Peyer's patch (tissue), 4 donors: ENCODE measurements around the gene ITSN1. TPM values are rescaled to one million over a fixed set of nuclear protein-coding genes. Genes with fewer than 3 reads are reported as not detected.

Experiments
- DNase-seq, 3 donors: peaks; one replicate each; pipeline ENCODE4 v3.0.0-alpha.2; 2017 to 2019
- H3K27ac ChIP-seq, 4 donors: fragments of 200-600 bp; sonication (generic); one replicate each; pipeline ENCODE4 v1.5.1; 2016 to 2019
- H3K27me3 ChIP-seq, 2 donors: fragments of 200-600 bp; sonication (generic); one replicate each; pipeline ENCODE4 v1.5.1; 2019
- H3K36me3 ChIP-seq, 3 donors: fragments of 200-600 bp; sonication (generic); one replicate each; pipeline ENCODE4 v1.5.1; 2016 to 2019
- H3K4me1 ChIP-seq, 4 donors: fragments of 200-600 bp; sonication (generic); one replicate each; pipeline ENCODE4 v1.5.1; 2016 to 2019
- H3K4me3 ChIP-seq, 4 donors: fragments of 200-600 bp; sonication (generic); 1 replicate in 3 of 4; 2 replicates in 1 of 4; pipeline ENCODE4 v1.5.1; 2016 to 2019; ENCODE audit warnings: mild to moderate bottlenecking in 1 of 4
- H3K9me3 ChIP-seq, 4 donors: fragments of 200-600 bp; sonication (generic); one replicate each; pipeline ENCODE4 v1.5.1; 2016 to 2019; ENCODE audit warnings: mild to moderate bottlenecking in 1 of 4
- CTCF ChIP-seq, 6 experiments: fragments of 450-650 bp in 4 of 6; fragments of 200-600 bp in 2 of 6; sonication (generic) in 1 of 6; IDR thresholded peaks; one replicate each; pipeline ENCODE4 v1.5.1; 2017 to 2019; ENCODE audit warnings: antibody characterized with exemption in 6 of 6, mild to moderate bottlenecking in 3 of 6, moderate library complexity in 1 of 6
- POLR2A ChIP-seq, 2 donors: fragments of 450-650 bp; IDR thresholded peaks; one replicate each; pipeline ENCODE4 v1.5.1; 2017; ENCODE audit warnings: antibody characterized with exemption in 2 of 2, mild to moderate bottlenecking in 2 of 2, moderate library complexity in 2 of 2
- total RNA-seq, 4 donors: library from RNA; depleted of rRNA; stranded (reverse); fragments of >200 nt; gene quantifications; one replicate each; pipeline ENCODE4 v1.1.0, GENCODE V29; 2016

The ITSN1 gene
- total RNA-seq, 4 donors from 2014 or later = 41.0 to 56.9 (median 49.5) TPM

- H3K36me3 ChIP-seq = peaks cover 0 to 48% (median 0%) of the 10 kb centered on the region in 3 donors
- H3K9me3 ChIP-seq = no peaks in the 10 kb centered on the region
- H3K27ac ChIP-seq = no peak overlapping the region
- DNase-seq = no peak
- no peaks in the 10 kb centered on the region for H3K27me3 ChIP-seq
- H3K4me3 ChIP-seq = no peak overlapping the region
- TF ChIP-seq POLR2A (IDR thresholded peaks at IDR 0.05) (no peak), CTCF (IDR thresholded peaks at IDR 0.05) (no peak)
- H3K4me1 ChIP-seq = peaks cover 0 to 9% (median 0%) of the 10 kb centered on the region in 4 donors
Measured at GRCh38 chr21:33831962-33832659, 189.8 kb downstream of the ITSN1 start.

GRCh38 chr21:33834801-33835500, 192.7 kb downstream of the ITSN1 start:
- H3K9me3 ChIP-seq = no peaks in the 10 kb centered on the region
- H3K27ac ChIP-seq = no peak overlapping the region
- no peaks in the 10 kb centered on the region for H3K4me1 ChIP-seq
- no peak for TF ChIP-seq CTCF (IDR thresholded peaks at IDR 0.05)
- no peak for TF ChIP-seq POLR2A (IDR thresholded peaks at IDR 0.05)
- H3K4me3 ChIP-seq = no peak overlapping the region
- peaks cover 0 to 33% (median 0%) of the 10 kb centered on the region in 3 donors for H3K36me3 ChIP-seq
- H3K27me3 ChIP-seq = no peaks in the 10 kb centered on the region
- DNase-seq = no peak

- no peak overlapping the region for H3K27ac ChIP-seq
- H3K4me3 ChIP-seq = no peak overlapping the region
- peaks cover 0 to 25% (median 0%) of the 10 kb centered on the region in 3 donors for H3K36me3 ChIP-seq
- no peaks in the 10 kb centered on the region for H3K4me1 ChIP-seq
- DNase-seq = no peak
- H3K27me3 ChIP-seq = no peaks in the 10 kb centered on the region
- TF ChIP-seq POLR2A (IDR thresholded peaks at IDR 0.05) (no peak), CTCF (IDR thresholded peaks at IDR 0.05) (no peak)
- no peaks in the 10 kb centered on the region for H3K9me3 ChIP-seq
Measured at GRCh38 chr21:33835920-33836319, 193.6 kb downstream of the ITSN1 start.

GRCh38 chr21:33836408-33836807, 194.1 kb downstream of the ITSN1 start:
- no peak overlapping the region for H3K27ac ChIP-seq
- no peak overlapping the region for H3K4me3 ChIP-seq
- no peak for DNase-seq
- TF ChIP-seq CTCF (IDR thresholded peaks at IDR 0.05) (no peak), POLR2A (IDR thresholded peaks at IDR 0.05) (no peak)
- no peaks in the 10 kb centered on the region for H3K27me3 ChIP-seq
- no peaks in the 10 kb centered on the region for H3K9me3 ChIP-seq
- H3K36me3 ChIP-seq = peaks cover 0 to 25% (median 0%) of the 10 kb centered on the region in 3 donors
- H3K4me1 ChIP-seq = no peaks in the 10 kb centered on the region

- H3K27me3 ChIP-seq = no peaks in the 10 kb centered on the region
- peaks cover 0 to 18% (median 0%) of the 10 kb centered on the region in 3 donors for H3K36me3 ChIP-seq
- no peaks in the 10 kb centered on the region for H3K4me1 ChIP-seq
- TF ChIP-seq POLR2A (IDR thresholded peaks at IDR 0.05) (no peak), CTCF (IDR thresholded peaks at IDR 0.05) (no peak)
- H3K4me3 ChIP-seq = no peak overlapping the region
- H3K9me3 ChIP-seq = no peaks in the 10 kb centered on the region
- no peak overlapping the region for H3K27ac ChIP-seq
- no peak for DNase-seq
Measured at GRCh38 chr21:33839167-33839716, 196.9 kb downstream of the ITSN1 start.
